NCI-H2107 treated with DMSO at 0.1 percent for 48 hours (cell line): ENCODE data around the gene PRDM5.

ENCODE experiments used
- DNase-seq: peaks from one replicate; lab custom pipeline; 2025; ENCODE audit not compliant: unreplicated experiment; lab: John Stamatoyannopoulos, UW

The PRDM5 gene

DNA sequence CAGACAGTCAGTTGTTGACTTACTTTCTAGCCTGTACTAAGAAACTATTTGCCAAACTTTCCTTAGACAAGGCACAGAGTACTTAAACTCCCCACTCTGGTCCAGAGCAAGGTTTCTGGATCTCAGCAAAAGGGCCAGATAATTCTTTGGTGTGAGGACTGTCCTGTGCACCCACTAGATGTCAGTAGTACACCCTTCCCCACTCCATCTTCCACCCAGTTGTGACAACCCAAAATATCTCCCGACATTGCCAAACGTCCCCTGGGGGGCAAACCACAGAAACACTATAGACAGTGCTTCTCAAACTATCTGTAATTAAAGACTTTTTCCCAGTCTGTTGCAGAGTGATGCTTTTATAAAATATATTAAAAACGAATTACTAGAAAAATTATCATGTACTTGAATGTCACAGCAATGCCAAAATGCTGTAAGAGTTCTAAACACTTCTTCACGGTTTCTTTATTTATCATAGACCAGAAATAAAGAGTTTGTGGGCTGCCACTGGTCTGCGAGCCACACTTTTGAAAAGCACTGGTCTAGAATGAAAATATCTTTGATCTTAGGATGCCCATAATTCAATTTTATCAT, 203.5 kb downstream of the PRDM5 start:
- DNase-seq, result peak; percentile 57

GRCh38 chr4:120716346-120716745, 206.2 kb downstream of the PRDM5 start:
- no peak for DNase-seq

DNA sequence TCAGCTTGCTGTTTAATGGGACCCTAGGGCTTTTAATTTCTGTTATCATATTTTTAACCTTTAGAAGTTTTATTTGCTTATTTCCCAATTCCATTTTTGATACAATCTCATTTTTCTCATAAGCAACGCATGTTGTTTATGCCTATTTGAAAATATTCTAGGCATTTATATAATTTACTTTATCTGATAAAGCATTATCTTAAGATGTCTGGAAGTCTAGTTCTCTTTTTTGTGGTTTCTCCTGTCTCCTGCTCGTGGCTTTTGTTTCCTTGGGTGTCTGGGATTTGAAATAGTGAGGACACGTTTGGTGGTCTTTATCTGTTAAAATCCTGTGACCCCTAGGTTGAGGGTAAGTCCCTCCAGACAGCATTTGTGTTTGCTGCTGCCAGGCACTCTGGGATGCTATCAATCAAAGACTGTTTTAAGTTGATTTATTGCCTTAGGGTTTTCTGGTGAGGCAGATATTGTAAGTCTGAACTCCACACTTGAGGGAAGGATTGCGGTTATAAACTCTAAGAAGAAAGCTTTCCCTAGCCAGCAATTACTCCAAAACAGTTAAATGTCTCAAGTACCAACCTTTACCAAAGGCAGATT, 208.0 kb downstream of the PRDM5 start:
- no peak for DNase-seq

DNA sequence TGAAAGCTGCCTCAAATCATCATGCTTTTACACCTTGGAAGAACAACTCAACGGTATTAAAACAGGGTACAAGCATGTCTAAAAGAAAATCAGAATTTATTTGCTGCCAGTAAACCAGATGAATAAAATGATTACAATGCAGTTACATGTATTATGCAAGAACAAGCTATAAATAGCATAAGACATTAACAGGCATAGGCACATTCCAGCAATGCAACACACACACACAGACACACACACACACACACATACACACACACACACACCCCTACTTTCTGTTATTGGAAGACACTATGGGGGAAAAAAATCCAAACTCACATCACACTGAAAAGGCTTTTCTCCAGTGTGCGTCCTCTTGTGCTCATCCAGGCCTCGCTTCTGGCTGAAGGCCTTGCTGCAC, 212.5 kb downstream of the PRDM5 start:
- no peak for DNase-seq

DNA sequence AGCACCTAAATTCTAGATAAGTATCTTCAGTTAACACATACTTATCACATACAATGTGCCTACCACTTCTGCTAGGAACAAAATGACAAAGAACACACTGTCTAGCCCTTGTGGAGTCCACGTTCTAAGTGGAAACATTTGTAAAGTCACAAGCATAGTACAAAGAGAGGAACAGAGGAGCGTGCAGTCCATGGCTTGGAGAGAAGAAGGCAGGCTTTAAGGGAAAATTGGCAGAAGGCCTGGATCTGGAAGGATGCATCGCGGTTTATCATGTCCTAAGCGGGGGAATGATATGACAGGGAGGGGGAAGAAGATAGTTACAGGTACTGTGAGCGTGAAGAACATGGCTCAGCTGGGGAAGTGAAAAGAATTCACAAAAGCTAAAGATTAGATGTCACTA, 218.0 kb downstream of the PRDM5 start:
- DNase-seq, result no peak

DNA sequence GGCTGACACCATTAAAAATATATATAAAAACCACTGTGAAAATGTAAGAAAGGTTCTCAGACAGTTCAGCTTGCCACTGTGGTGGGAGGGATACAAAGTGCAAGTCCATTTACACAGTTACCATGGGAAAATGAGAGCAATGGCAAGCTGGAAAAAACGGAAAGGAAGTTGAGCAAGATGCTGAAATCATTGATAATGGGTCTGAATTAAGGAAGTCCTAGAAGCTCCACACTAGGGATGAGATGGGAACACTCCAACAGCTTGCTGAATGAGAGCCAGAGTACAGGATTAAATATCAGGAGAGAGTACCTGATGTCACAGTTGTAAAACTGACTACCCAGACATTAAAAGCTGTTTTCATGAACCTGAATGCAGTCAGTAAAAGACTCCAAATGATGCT, 218.6 kb downstream of the PRDM5 start:
- DNase-seq, result no peak

GRCh38 chr4:120699354-120699753, 223.2 kb downstream of the PRDM5 start:
- no peak for DNase-seq

GRCh38 chr4:120694973-120695372, 227.6 kb downstream of the PRDM5 start:
- no peak for DNase-seq

- DNase-seq, result no peak
Measured at GRCh38 chr4:120693816-120694215, 228.7 kb downstream of the PRDM5 start.

GRCh38 chr4:120692964-120693363, 229.6 kb downstream of the PRDM5 start:
- no peak for DNase-seq

GRCh38 chr4:120691536-120691935, 231.0 kb downstream of the PRDM5 start:
- no peak for DNase-seq

DNA sequence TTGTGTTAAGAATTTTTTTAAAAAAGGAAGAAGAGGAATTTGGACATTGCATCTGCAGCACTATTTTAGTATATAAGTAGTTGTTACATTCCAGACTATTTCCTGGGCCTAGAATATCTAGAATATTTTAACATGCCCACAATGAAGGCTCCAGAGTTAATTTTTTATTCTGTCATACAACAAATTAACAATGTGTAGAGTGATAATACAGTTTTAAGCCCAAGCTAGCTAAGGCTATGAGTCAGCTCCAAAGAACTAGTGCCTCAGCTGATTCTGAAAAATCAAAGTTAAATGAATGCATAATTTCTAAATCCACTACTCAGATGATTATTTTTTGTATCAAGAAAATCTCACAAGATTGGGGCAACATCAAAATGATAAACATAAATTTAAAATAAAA, 231.4 kb downstream of the PRDM5 start:
- no peak for DNase-seq

DNA sequence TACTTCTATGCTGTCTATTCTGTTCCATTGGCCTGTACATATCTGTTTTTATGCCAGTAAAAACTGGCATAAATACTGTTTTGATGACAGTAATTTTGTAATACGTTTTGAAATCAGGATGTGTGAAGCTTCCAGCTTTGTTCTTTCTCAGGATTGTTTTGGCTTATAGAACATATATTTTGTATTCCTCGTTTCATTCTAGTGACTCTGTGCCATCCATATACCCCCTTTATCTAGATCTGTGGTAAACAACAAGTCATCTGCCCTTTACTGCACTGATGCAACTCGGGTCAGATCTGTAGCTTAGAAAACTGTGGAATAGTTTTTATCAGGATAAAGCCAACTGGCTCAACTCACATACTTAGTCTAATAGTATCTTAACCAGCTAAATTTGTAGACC, 233.7 kb downstream of the PRDM5 start:
- DNase-seq, result no peak

DNA sequence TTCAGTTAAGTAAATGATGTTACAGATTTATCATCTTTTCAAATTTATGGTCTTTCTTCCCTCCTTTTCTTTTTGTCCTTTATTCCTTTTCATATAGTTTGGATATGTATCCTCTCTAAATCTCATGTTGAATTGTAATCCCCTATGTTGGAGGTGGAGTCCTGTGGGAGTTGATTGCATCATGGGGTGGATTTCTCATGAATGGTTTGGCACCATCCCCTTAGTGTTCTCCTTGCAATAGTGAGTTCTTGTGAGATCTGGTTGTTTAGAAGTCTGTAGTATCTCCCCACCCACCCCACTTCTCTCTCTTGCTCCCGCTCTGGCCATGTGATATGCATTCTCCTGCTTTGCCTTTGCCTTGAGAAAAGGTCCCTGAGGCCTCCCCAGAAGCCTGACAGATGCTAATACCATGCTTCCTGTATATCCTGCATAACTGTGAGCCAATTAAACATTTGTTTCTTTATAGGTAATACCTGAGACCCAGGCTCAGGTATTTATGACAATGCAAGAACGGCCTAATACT, 236.7 kb downstream of the PRDM5 start:
- no peak for DNase-seq

GRCh38 chr4:120683897-120684540, 238.5 kb downstream of the PRDM5 start:
- DNase-seq, result no peak

GRCh38 chr4:120682981-120683380, 239.5 kb downstream of the PRDM5 start:
- DNase-seq, result no peak

DNA sequence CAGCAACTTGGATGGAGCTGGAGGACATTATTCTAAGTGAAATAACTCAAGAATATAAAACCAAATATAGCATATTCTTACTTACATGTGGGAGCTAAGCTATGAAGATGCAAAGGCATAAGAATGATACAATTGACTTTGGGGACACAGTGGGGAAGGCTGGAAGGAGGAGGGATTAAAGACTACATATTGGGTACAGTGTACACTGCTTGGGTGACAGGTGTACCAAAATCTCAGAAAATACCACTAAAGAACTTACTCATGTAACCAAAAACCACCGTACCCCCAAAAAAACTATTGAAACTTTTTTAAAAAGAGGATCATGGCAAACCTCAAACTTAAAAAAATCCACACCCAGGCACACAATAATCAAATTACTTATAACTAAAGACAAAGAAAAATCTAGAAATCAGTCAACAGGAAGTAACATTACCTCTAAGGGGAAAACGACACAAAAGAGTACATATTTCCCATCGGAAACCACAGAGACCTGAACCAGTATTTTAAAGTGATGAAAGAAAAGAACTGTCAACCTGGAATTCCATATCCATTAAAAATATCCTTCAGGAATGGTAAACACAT, 241.8 kb downstream of the PRDM5 start:
- no peak for DNase-seq

GRCh38 chr4:120673696-120674095, 248.8 kb downstream of the PRDM5 start:
- no peak for DNase-seq

- DNase-seq, result no peak
Measured at GRCh38 chr4:120672558-120673147, 249.9 kb downstream of the PRDM5 start.

GRCh38 chr4:120672076-120672475, 250.4 kb downstream of the PRDM5 start:
- no peak for DNase-seq

DNA sequence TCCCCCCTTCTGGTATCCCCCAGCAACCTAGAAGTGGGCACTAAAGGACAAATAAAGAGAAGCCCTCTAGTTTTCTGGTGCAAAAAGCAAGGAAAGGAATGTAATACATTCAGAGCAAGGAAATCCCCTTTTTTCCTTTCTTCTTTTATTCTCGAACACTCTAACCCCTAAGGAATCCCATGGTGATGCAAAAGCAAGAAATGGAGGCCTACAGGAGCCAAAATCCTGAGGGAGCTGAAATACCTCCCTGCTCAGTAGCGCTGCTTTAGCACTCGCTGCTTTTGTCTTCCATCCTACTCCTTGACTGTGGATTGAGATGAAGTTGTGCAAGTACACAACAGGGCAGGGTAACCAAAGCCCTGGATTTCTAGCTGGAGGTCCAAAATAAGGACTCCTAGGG, 251.0 kb downstream of the PRDM5 start:
- no peak for DNase-seq

DNA sequence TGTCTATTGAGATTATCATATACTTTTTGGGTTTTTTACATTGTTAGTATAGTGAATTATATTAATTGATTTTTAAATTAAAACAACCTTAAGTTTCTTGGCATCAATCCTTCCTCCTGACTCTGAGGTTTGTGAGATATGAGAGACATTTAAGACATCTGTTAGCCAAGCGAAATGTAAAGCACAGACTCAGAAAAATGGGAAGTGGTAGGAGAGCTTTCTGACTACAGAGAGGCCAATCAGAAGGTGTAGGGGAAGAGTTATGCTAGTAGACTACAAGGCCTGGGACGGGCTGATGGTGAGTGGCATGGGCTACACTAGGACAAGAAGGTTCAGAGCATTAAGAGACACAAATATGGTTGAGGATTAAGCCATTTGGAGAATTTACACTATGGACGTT, 255.4 kb downstream of the PRDM5 start:
- DNase-seq, result no peak
